ENCODE measurements around the gene CNN1. TPM values are rescaled to one million over a fixed set of nuclear protein-coding genes. Genes with fewer than 3 reads are reported as not detected.

CNN1 gene
- total and polyA plus RNA-seq, 8 donors: 4.5 to 37.0 (median 8.1) TPM

GRCh38 chr19:11534538-11534937 is 4.1 kb upstream of the CNN1 start:
- peaks cover 0 to 22% of the 10 kb centered on the region in 2 donors for H3K4me1 ChIP-seq
- TF ChIP-seq CTCF (IDR thresholded peaks at IDR 0.05): no peak
- intact Hi-C loops (cut with DNase I): no loop called here
- no peak overlapping the region for H3K4me3 ChIP-seq
- peaks cover 4 to 14% of the 10 kb centered on the region in 2 donors for H3K27me3 ChIP-seq
- H3K9me3 ChIP-seq: no peaks in the 10 kb centered on the region
- no peak for DNase-seq
- H3K36me3 ChIP-seq: no peaks in the 10 kb centered on the region
- no peak for ATAC-seq
- H3K27ac ChIP-seq: peak overlapping the region in 1 of 2 donors; percentile 62

GRCh38 chr19:11534948-11535347 is 3.7 kb upstream of the CNN1 start:
- intact Hi-C loops (cut with DNase I): no loop called here
- DNase-seq (no peak), ATAC-seq (no peak)
- no peak for TF ChIP-seq CTCF (IDR thresholded peaks at IDR 0.05)
- no peak overlapping the region for H3K4me3 ChIP-seq
- H3K4me1 ChIP-seq: peaks cover 0 to 18% of the 10 kb centered on the region in 2 donors
- no peaks in the 10 kb centered on the region for H3K9me3 ChIP-seq
- H3K36me3 ChIP-seq: no peaks in the 10 kb centered on the region
- H3K27me3 ChIP-seq: peaks cover 8 to 18% of the 10 kb centered on the region in 2 donors
- H3K27ac ChIP-seq: peak overlapping the region in 1 of 2 donors; percentile 62

- TF ChIP-seq CTCF (IDR thresholded peaks at IDR 0.05): peak; percentile 88 to 94
- intact Hi-C loops (cut with DNase I): no loop called here
- peak overlapping the region; percentile 19 to 27 for H3K4me3 ChIP-seq
These were observed 2.7 kb upstream of the CNN1 start for GRCh38 chr19:11535792-11536595.

GRCh38 chr19:11539495-11540365 is 1.1 kb downstream of the CNN1 start:
- Histone ChIP-seq H3K4me3 (peak overlapping the region; percentile 9 to 11), H3K36me3 (no peaks in the 10 kb centered on the region), H3K27ac (no peak overlapping the region), H3K9me3 (no peaks in the 10 kb centered on the region), H3K27me3 (peaks cover 8 to 33% of the 10 kb centered on the region in 2 donors), H3K4me1 (peaks cover 0 to 14% of the 10 kb centered on the region in 2 donors)
- DNase-seq: peak in 1 of 4 donors; percentile 25
- TF ChIP-seq CTCF (IDR thresholded peaks at IDR 0.05): no peak
- no peak for ATAC-seq
- intact Hi-C loops (cut with DNase I): no loop called here

More at GRCh38 chr19:11535792-11536595, 2.7 kb upstream of the CNN1 start:
- DNase-seq (peak; percentile 60 to 95 (median 88)), ATAC-seq (peak; percentile 90)
- H3K27ac ChIP-seq: peak overlapping the region; percentile 62 to 72
- peaks cover 0 to 14% of the 10 kb centered on the region in 2 donors for H3K4me1 ChIP-seq
- H3K36me3 ChIP-seq: no peaks in the 10 kb centered on the region
- peaks cover 8 to 29% of the 10 kb centered on the region in 2 donors for H3K27me3 ChIP-seq
- H3K9me3 ChIP-seq: no peaks in the 10 kb centered on the region

GRCh38 chr19:11540645-11541044 is 2.0 kb downstream of the CNN1 start:
- no peak for TF ChIP-seq CTCF (IDR thresholded peaks at IDR 0.05)
- Histone ChIP-seq H3K4me1 (peaks cover 0 to 9% of the 10 kb centered on the region in 2 donors), H3K36me3 (no peaks in the 10 kb centered on the region), H3K9me3 (no peaks in the 10 kb centered on the region), H3K27me3 (peaks cover 8 to 33% of the 10 kb centered on the region in 2 donors), H3K27ac (no peak overlapping the region), H3K4me3 (no peak overlapping the region)
- intact Hi-C loops (cut with DNase I): no loop called here
- DNase-seq (no peak), ATAC-seq (no peak)

All from left lung (tissue), 10 donors.